ENCODE measurements around the gene MRPL46. TPM values are rescaled to one million over a fixed set of nuclear protein-coding genes. Genes with fewer than 3 reads are reported as not detected.

The MRPL46 gene
- total and polyA plus RNA-seq, 2 of the 8 experiments (the other 6 are each of a cell fraction or from before 2014, with no cell fraction given), result 17.2 to 24.5 TPM

GRCh38 chr15:88440021-88440420 lies 27.2 kb downstream of the MRPL46 start:
- Histone ChIP-seq H2BK5ac (ENCODE audit: low read depth, low read length) (no peak overlapping the region), H4K8ac (ENCODE audit: extremely low read depth, insufficient read depth, low read length) (no peak overlapping the region), H3K27ac (ENCODE audit: low read depth, low read length) (no peak overlapping the region), H2AK5ac (ENCODE audit: low read depth, low read length) (no peak overlapping the region), H3K9ac (replicated peaks in 1 of 4; ENCODE audit: extremely low read depth in 1 of 4, low read depth in 3 of 4, low read length in 3 of 4) (no peak overlapping the region), H3K9me3 (ENCODE audit: insufficient read depth in 2 of 2, low read depth in 1 of 2, low read length in 1 of 2) (peaks cover 0 to 3% of the 10 kb centered on the region in 2 experiments; a peak in 1 of 4 replicates), H2BK15ac (ENCODE audit: low read length) (no peak overlapping the region), H3K4me2 (ENCODE audit: insufficient read depth in 1 of 2, low read depth in 2 of 2, low read length in 2 of 2) (no peak overlapping the region), H2AFZ (ENCODE audit: low read length) (no peak overlapping the region), H3K18ac (ENCODE audit: extremely low read depth, low read length) (no peak overlapping the region), H2BK120ac (replicated peaks; ENCODE audit: low read depth, low read length) (no peak overlapping the region), H4K20me1 (replicated peaks in 1 of 2; ENCODE audit: control insufficient read depth in 1 of 2, insufficient read depth in 2 of 2, low read length in 2 of 2) (no peaks in the 10 kb centered on the region), H3K23me2 (ENCODE audit: low read depth, low read length) (no peaks in the 10 kb centered on the region), H3K79me1 (ENCODE audit: low read depth, low read length) (no peaks in the 10 kb centered on the region), H4K91ac (replicated peaks; ENCODE audit: insufficient read length, low read length) (no peak overlapping the region), H3K36me3 (ENCODE audit: control insufficient read depth in 2 of 4, insufficient read depth in 4 of 4, low read length in 3 of 4) (no peaks in the 10 kb centered on the region), H3K14ac (ENCODE audit: insufficient read length) (no peak overlapping the region), H4K5ac (ENCODE audit: insufficient read length, low read depth, low read length) (no peak overlapping the region), H3K4me1 (replicated peaks in 1 of 4; ENCODE audit: control insufficient read depth in 3 of 4, insufficient read depth in 4 of 4, low read length in 3 of 4) (peaks cover 0 to 3% (median 0%) of the 10 kb centered on the region in 4 experiments; a peak in 1 of 7 replicates), H3K79me2 (ENCODE audit: control insufficient read depth in 1 of 2, insufficient read depth in 2 of 2, low read length in 2 of 2) (no peaks in the 10 kb centered on the region), H2BK20ac (ENCODE audit: low read length) (no peak overlapping the region), H3K27me3 (replicated peaks in 1 of 4; ENCODE audit: control insufficient read depth in 3 of 4, extremely low read depth in 1 of 4, insufficient read depth in 3 of 4, low read length in 3 of 4) (no peaks in the 10 kb centered on the region), H3K4me3 (ENCODE audit: extremely low read depth in 1 of 4, insufficient read depth in 2 of 4, low read depth in 3 of 4, low read length in 4 of 4) (no peak overlapping the region), H3K56ac (replicated peaks; ENCODE audit: insufficient read length, low read depth, low read length) (no peak overlapping the region), H3K4ac (replicated peaks; ENCODE audit: insufficient read length, low read depth, low read length) (no peak overlapping the region), H3K23ac (ENCODE audit: insufficient read length) (no peak overlapping the region), H2BK12ac (ENCODE audit: low read depth, low read length) (no peak overlapping the region)
- WGBS, 2 experiments (ENCODE audit: extremely low coverage in 1 of 2, insufficient coverage in 1 of 2, insufficient read length in 1 of 2, insufficient replicate concordance in 2 of 2, low coverage in 1 of 2, low lambda C conversion rate in 2 of 2, missing lambda C conversion rate in 1 of 2), result 69% methylated on average over 1 of the region's 1 CpG; no CpG with 5 or more reads in 1 of the 2 experiments
- FAIRE-seq, result no peak
- ChIA-PET CTCF (ENCODE audit: partially characterized antibody) (interaction anchor here (1.2 to 6.0 kb wide), 4 partner anchors 9 to 44 kb away, joined by 4 to 41 read pairs (median 12); no protein-coding TSS in a partner anchor), POLR2A (ENCODE audit: partially characterized antibody) (interaction anchor here (0.7 kb wide), 1 partner anchor 27 kb away, joined by 3 read pairs; the partner anchor contains the start of genes MRPL46 and MRPS11)
- no peak for DNase-seq (ENCODE audit: low read depth in 1 of 2, low spot score in 2 of 2)
- TF ChIP-seq MAX (IDR thresholded peaks at IDR 0.05) (no peak), CREB1 (IDR thresholded peaks at IDR 0.05) (no peak), RBBP5 (IDR thresholded peaks at IDR 0.05; ENCODE audit: borderline replicate concordance, low read depth, low read length) (no peak), CTBP2 (IDR thresholded peaks at IDR 0.05; ENCODE audit: borderline replicate concordance, insufficient read depth, insufficient read length, low read length) (no peak), YY1 (IDR thresholded peaks at IDR 0.05; ENCODE audit: low read depth, low read length) (no peak), CEBPB (IDR thresholded peaks at IDR 0.05; ENCODE audit: low read depth, low read length) (no peak), ATF3 (IDR thresholded peaks at IDR 0.05; ENCODE audit: insufficient read depth, low read depth, low read length) (no peak), EZH2 (IDR thresholded peaks at IDR 0.05; ENCODE audit: low read depth, low read length, severe bottlenecking) (no peak), RNF2 (IDR thresholded peaks at IDR 0.05; ENCODE audit: borderline replicate concordance, low read depth, low read length, missing control alignments, poor library complexity, severe bottlenecking) (no peak), TAF1 (IDR thresholded peaks at IDR 0.05; ENCODE audit: low read depth, low read length) (no peak), TCF12 (IDR thresholded peaks at IDR 0.05; ENCODE audit: low read depth, low read length) (no peak), SRF (IDR thresholded peaks at IDR 0.05; ENCODE audit: low read depth, low read length) (no peak), SP4 (IDR thresholded peaks at IDR 0.05; ENCODE audit: low read length) (no peak), RXRA (IDR thresholded peaks at IDR 0.05; ENCODE audit: insufficient read depth, low read depth, low read length) (no peak)

All from H1 (cell line).